Upper lobe of left lung (tissue), 6 donors: Measurements from ENCODE around the gene OLA1. TPM values are rescaled to one million over a fixed set of nuclear protein-coding genes. Genes with fewer than 3 reads are reported as not detected.
A peak's percentile ranks its signal among the peaks of the same experiment; 100 is the strongest.

Source experiments
- ATAC-seq, 2 donors: fragments of 200-7000 bp; cut with Tn5 transposase; one replicate each; pipeline ENCODE4 v1.9.1; 2022; ENCODE audit warnings: mild to moderate bottlenecking in 2 of 2, moderate library complexity in 2 of 2; ENCODE audit not compliant: low FRiP score in 2 of 2
- DNase-seq, 2 donors: peaks; one replicate each; pipeline ENCODE4 v3.0.0-alpha.2; 2019 to 2020
- H3K27ac ChIP-seq, 4 donors: fragments of 200-600 bp; sonication (generic); one replicate each; pipeline ENCODE4 v1.5.1; 2016 to 2019
- H3K27me3 ChIP-seq, 4 donors: fragments of 200-600 bp; sonication (generic); one replicate each; pipeline ENCODE4 v1.5.1; 2017 to 2019
- H3K36me3 ChIP-seq, 4 donors: fragments of 200-600 bp; sonication (generic); one replicate each; pipeline ENCODE4 v1.5.1; 2016 to 2019
- H3K4me1 ChIP-seq, 4 donors: fragments of 200-600 bp; sonication (generic); one replicate each; pipeline ENCODE4 v1.5.1; 2018 to 2019
- H3K4me3 ChIP-seq, 4 donors: fragments of 200-600 bp; sonication (generic); one replicate each; pipeline ENCODE4 v1.5.1; 2017 to 2019; ENCODE audit warnings: mild to moderate bottlenecking in 2 of 4, moderate library complexity in 1 of 4
- H3K9me3 ChIP-seq, 4 donors: fragments of 200-600 bp; sonication (generic); one replicate each; pipeline ENCODE4 v1.5.1; 2018 to 2019
- CTCF ChIP-seq, 6 experiments: fragments of 450-650 bp in 4 of 6; fragments of 200-600 bp in 2 of 6; sonication (generic) in 2 of 6; IDR thresholded peaks; one replicate each; pipeline ENCODE4 v1.5.1; 2016 to 2019; ENCODE audit warnings: antibody characterized with exemption in 6 of 6
- EP300 ChIP-seq, 4 donors: sonication (generic); formaldehyde crosslinking; IDR thresholded peaks; one replicate each; pipeline ENCODE4 v1.5.1; 2017; ENCODE audit warnings: antibody characterized with exemption in 4 of 4, control low read depth in 2 of 4
- POLR2A ChIP-seq, 4 donors: fragments of 450-650 bp; IDR thresholded peaks; one replicate each; pipeline ENCODE4 v1.5.1; 2016 to 2017; ENCODE audit warnings: antibody characterized with exemption in 4 of 4, mild to moderate bottlenecking in 2 of 4
- POLR2AphosphoS5 ChIP-seq, 2 donors: sonication (generic); formaldehyde crosslinking; IDR thresholded peaks; one replicate each; pipeline ENCODE4 v1.5.1; 2017; ENCODE audit warnings: antibody characterized with exemption in 2 of 2
- WGBS, 2 donors: methylation state at CpG; one replicate each; pipeline ENCODE4 v1.1.5; 2017 to 2018; 5-methylcytosine and 5-hydroxymethylcytosine counted together
- total RNA-seq, 6 donors: library from RNA; depleted of rRNA in 4 of 6; stranded (reverse); fragments of >200 nt in 4 of 6; gene quantifications; one replicate each; pipeline versions ENCODE4 v1.1.0 to v1.2.1, GENCODE V29; 2016 to 2021
- donor health status: DM: no; HTN: no; CAD: no; lungs with moderate emphysema.
- donor health status: DM: no; HTN: yes; CAD: no; lungs with severe emphysema.

Gene OLA1
- total RNA-seq, 6 donors from 2014 or later, result 16.5 to 52.2 (median 42.0) TPM

GRCh38 chr2:174039551-174040416, 208.5 kb downstream of the OLA1 start:
- Histone ChIP-seq H3K36me3 (no peaks in the 10 kb centered on the region), H3K4me1 (peaks cover 9 to 18% (median 10%) of the 10 kb centered on the region in 4 donors), H3K4me3 (peak overlapping the region in 2 of 4 donors; percentile 13 to 24), H3K27me3 (no peaks in the 10 kb centered on the region), H3K27ac (peak overlapping the region; percentile 83 to 95 (median 90)), H3K9me3 (no peaks in the 10 kb centered on the region)
- whole genome bisulfite sequencing, 2 donors, result 17 to 18% methylated on average over 16 of the region's 16 CpGs
- peak; percentile 91 to 93 for ATAC-seq
- peak in 1 of 4 donors; percentile 40 for TF ChIP-seq POLR2A (IDR thresholded peaks at IDR 0.05)
- peak; percentile 74 to 88 (median 84) for TF ChIP-seq CTCF (IDR thresholded peaks at IDR 0.05)
- TF ChIP-seq POLR2AphosphoS5 (IDR thresholded peaks at IDR 0.05), result peak; percentile 33 to 60
- no peak for TF ChIP-seq EP300 (IDR thresholded peaks at IDR 0.05)
- peak in 1 of 2 donors; percentile 92 for DNase-seq

- no peaks in the 10 kb centered on the region for H3K36me3 ChIP-seq
- peak overlapping the region in 3 of 4 donors; percentile 90 to 95 (median 90) for H3K27ac ChIP-seq
- H3K9me3 ChIP-seq, result no peaks in the 10 kb centered on the region
- no peak for ATAC-seq
- no peaks in the 10 kb centered on the region for H3K27me3 ChIP-seq
- H3K4me3 ChIP-seq, result no peak overlapping the region
- H3K4me1 ChIP-seq, result peaks cover 9 to 18% (median 10%) of the 10 kb centered on the region in 4 donors
- TF ChIP-seq POLR2AphosphoS5 (IDR thresholded peaks at IDR 0.05) (no peak), EP300 (IDR thresholded peaks at IDR 0.05) (no peak), CTCF (IDR thresholded peaks at IDR 0.05) (no peak), POLR2A (IDR thresholded peaks at IDR 0.05) (no peak)
- 60 to 82% methylated on average over 2 of the region's 2 CpGs for WGBS, 2 donors
- no peak for DNase-seq
Observed at GRCh38 chr2:174038462-174038861, 209.9 kb downstream of the OLA1 start.

- H3K4me3 ChIP-seq, result no peak overlapping the region
- H3K27ac ChIP-seq, result peak overlapping the region in 2 of 4 donors; percentile 63 to 74
- no peak for DNase-seq
Observed at GRCh38 chr2:174036825-174037224, 211.5 kb downstream of the OLA1 start.

GRCh38 chr2:174035981-174036742, 212.2 kb downstream of the OLA1 start:
- peak in 1 of 2 donors; percentile 44 for DNase-seq
- Histone ChIP-seq H3K27ac (peak overlapping the region in 3 of 4 donors; percentile 63 to 74 (median 66)), H3K9me3 (no peaks in the 10 kb centered on the region), H3K27me3 (no peaks in the 10 kb centered on the region), H3K36me3 (no peaks in the 10 kb centered on the region), H3K4me1 (peaks cover 9 to 18% (median 13%) of the 10 kb centered on the region in 4 donors), H3K4me3 (peak overlapping the region in 3 of 4 donors; percentile 1 to 5 (median 2))
- ATAC-seq, result peak in 1 of 2 donors; percentile 43
- peak in 3 of 6 experiments; percentile 14 to 46 (median 15) for TF ChIP-seq CTCF (IDR thresholded peaks at IDR 0.05)
- TF ChIP-seq POLR2A (IDR thresholded peaks at IDR 0.05), result no peak
- TF ChIP-seq POLR2AphosphoS5 (IDR thresholded peaks at IDR 0.05), result peak; percentile 24 to 45
- WGBS, 2 donors, result 59 to 62% methylated on average over 12 of the region's 12 CpGs

More at GRCh38 chr2:174036825-174037224, 211.5 kb downstream of the OLA1 start:
- TF ChIP-seq EP300 (IDR thresholded peaks at IDR 0.05) (no peak), POLR2A (IDR thresholded peaks at IDR 0.05) (no peak), POLR2AphosphoS5 (IDR thresholded peaks at IDR 0.05) (no peak), CTCF (IDR thresholded peaks at IDR 0.05) (no peak)
- Histone ChIP-seq H3K27me3 (no peaks in the 10 kb centered on the region), H3K36me3 (no peaks in the 10 kb centered on the region), H3K9me3 (no peaks in the 10 kb centered on the region), H3K4me1 (peaks cover 9 to 18% (median 11%) of the 10 kb centered on the region in 4 donors)
- ATAC-seq, result no peak
